ENCODE measurements around the gene AFF4. TPM values are rescaled to one million over a fixed set of nuclear protein-coding genes. Genes with fewer than 3 reads are reported as not detected.

Gene AFF4
- total RNA-seq, 4 donors from 2014 or later: 66.1 to 122 (median 85.1) TPM

DNA sequence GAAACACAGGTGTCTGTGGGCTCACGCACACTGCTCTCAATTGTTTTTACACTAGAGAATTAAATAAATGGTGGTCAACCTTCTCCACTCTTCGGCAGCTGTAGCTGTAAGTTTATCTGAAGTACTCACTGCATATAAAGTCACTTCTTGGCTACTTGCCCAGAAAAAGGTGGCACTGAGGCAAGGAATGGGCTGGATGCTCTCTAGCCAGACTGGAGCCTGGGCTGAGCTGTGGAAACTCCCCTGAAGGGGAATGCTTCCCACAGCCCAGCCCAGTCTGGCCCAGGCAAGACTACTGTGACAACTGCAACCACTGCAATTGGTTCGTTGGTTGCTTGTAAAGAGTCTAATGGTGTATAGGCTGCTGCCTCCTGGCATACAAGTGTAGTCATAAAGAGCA, 85.5 kb downstream of the AFF4 start:
- H3K4me3 ChIP-seq: no peak overlapping the region
- peaks cover 0 to 36% (median 6%) of the 10 kb centered on the region in 4 donors for H3K4me1 ChIP-seq
- intact Hi-C loops (cut with DNase I; ENCODE audit: low total_unique reads): no loop called here
- 20 to 54% methylated on average over 1 to 3 of the region's 3 CpGs for WGBS, 2 donors (ENCODE audit: low coverage in 1 of 2)
- peaks cover 0 to 30% (median 13%) of the 10 kb centered on the region in 4 donors for H3K36me3 ChIP-seq
- TF ChIP-seq EP300 (IDR thresholded peaks at IDR 0.05; ENCODE audit: low read depth) (no peak), POLR2A (IDR thresholded peaks at IDR 0.05) (peak; percentile 14), POLR2AphosphoS5 (IDR thresholded peaks at IDR 0.05) (peak in 1 of 3 donors; percentile 33)
- TF ChIP-seq, protein P1, sequence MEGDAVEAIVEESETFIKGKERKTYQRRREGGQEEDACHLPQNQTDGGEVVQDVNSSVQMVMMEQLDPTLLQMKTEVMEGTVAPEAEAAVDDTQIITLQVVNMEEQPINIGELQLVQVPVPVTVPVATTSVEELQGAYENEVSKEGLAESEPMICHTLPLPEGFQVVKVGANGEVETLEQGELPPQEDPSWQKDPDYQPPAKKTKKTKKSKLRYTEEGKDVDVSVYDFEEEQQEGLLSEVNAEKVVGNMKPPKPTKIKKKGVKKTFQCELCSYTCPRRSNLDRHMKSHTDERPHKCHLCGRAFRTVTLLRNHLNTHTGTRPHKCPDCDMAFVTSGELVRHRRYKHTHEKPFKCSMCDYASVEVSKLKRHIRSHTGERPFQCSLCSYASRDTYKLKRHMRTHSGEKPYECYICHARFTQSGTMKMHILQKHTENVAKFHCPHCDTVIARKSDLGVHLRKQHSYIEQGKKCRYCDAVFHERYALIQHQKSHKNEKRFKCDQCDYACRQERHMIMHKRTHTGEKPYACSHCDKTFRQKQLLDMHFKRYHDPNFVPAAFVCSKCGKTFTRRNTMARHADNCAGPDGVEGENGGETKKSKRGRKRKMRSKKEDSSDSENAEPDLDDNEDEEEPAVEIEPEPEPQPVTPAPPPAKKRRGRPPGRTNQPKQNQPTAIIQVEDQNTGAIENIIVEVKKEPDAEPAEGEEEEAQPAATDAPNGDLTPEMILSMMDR (IDR thresholded peaks at IDR 0.05): no peak
- no peaks in the 10 kb centered on the region for H3K9me3 ChIP-seq
- no peaks in the 10 kb centered on the region for H3K27me3 ChIP-seq
- peak; percentile 56 for DNase-seq
- in situ Hi-C loops (cut with MboI; ENCODE audit: low pct_ligation_motif_present in 1 of 4, low pct_unique_long_range_greater_than_20kb in 1 of 4, low sequenced_read_pairs in 3 of 4): no loop called here
- H3K27ac ChIP-seq: peak overlapping the region in 2 of 4 donors; percentile 17 to 43

DNA sequence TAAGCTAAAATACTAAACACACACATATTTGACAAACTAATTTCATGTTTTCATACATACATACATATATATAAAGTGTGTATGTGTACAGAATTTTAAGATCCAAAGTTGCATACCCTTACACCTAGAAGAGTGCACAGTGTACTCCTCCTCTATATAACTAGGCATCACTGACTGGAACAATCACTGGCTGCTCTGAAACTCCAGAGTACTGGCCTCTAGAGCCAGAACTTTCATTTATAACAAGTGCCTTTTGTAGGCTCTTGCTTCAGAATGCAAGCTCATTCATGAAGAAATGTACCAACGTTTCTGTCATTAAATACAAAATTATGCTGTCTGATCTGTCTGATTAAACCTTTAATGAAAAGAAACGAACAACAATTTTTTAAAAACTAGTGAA, 86.0 kb downstream of the AFF4 start:
- peaks cover 0 to 28% (median 12%) of the 10 kb centered on the region in 4 donors for H3K36me3 ChIP-seq
- no peak for TF ChIP-seq EP300 (IDR thresholded peaks at IDR 0.05; ENCODE audit: low read depth)
- no peak for TF ChIP-seq POLR2A (IDR thresholded peaks at IDR 0.05)
- no peak for TF ChIP-seq POLR2AphosphoS5 (IDR thresholded peaks at IDR 0.05)
- TF ChIP-seq, protein P1 (IDR thresholded peaks at IDR 0.05): no peak
- H3K27me3 ChIP-seq: no peaks in the 10 kb centered on the region
- intact Hi-C loops (cut with DNase I; ENCODE audit: low total_unique reads) (no loop called here), in situ Hi-C loops (cut with MboI; ENCODE audit: low pct_ligation_motif_present in 1 of 4, low pct_unique_long_range_greater_than_20kb in 1 of 4, low sequenced_read_pairs in 3 of 4) (no loop called here)
- no peak for DNase-seq
- peak overlapping the region in 2 of 4 donors; percentile 17 to 43 for H3K27ac ChIP-seq
- WGBS, 2 donors (ENCODE audit: low coverage in 1 of 2): 62 to 79% methylated on average over 2 of the region's 2 CpGs
- H3K4me1 ChIP-seq: peaks cover 0 to 40% (median 7%) of the 10 kb centered on the region in 4 donors
- no peaks in the 10 kb centered on the region for H3K9me3 ChIP-seq
- no peak overlapping the region for H3K4me3 ChIP-seq

DNA sequence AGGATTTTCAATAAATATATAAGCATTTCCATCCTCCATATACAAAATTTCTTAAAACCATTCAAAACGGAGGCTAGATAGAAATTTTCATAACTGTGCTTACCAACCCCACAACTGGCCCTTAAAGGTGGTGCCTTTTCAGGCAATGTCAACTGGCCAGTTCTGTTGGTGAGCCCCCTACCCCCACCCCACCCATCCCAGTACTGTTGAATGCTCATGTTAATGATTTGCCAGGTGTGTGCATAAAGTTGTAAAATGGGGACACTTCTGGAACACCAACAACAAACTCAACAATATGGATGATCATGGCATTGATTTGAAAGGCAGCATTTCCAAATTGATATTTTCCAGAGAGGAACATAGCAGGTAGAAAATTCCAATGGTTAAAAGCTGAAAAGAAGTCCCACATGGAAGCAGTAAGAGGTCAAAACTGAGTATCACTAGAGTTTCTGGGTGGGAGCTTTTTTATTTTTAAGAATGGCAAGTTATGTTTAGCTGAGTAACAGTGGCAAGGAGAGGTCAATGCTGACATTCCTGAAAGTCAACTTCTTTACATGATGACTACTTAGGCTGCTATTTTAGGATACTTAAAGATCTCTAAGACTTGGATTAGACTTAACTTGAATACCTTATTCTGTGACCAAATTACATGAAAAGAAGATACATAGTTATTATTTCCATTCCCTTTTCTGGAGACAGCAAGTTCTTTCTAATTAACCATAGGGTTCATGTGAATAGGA, 87.2 kb downstream of the AFF4 start:
- H3K36me3 ChIP-seq: peaks cover 0 to 15% (median 7%) of the 10 kb centered on the region in 4 donors
- no peaks in the 10 kb centered on the region for H3K27me3 ChIP-seq
- in situ Hi-C loops (cut with MboI; ENCODE audit: low pct_ligation_motif_present in 1 of 4, low pct_unique_long_range_greater_than_20kb in 1 of 4, low sequenced_read_pairs in 3 of 4): no loop called here
- H3K27ac ChIP-seq: no peak overlapping the region
- intact Hi-C loops (cut with DNase I; ENCODE audit: low total_unique reads): no loop called here
- TF ChIP-seq POLR2A (IDR thresholded peaks at IDR 0.05) (no peak), EP300 (IDR thresholded peaks at IDR 0.05; ENCODE audit: low read depth) (no peak), POLR2AphosphoS5 (IDR thresholded peaks at IDR 0.05) (no peak)
- TF ChIP-seq, protein P1 (IDR thresholded peaks at IDR 0.05): no peak
- 92 to 100% methylated on average over 1 of the region's 1 CpG for WGBS, 2 donors (ENCODE audit: low coverage in 1 of 2)
- H3K4me1 ChIP-seq: peaks cover 0 to 40% (median 7%) of the 10 kb centered on the region in 4 donors
- no peak overlapping the region for H3K4me3 ChIP-seq
- H3K9me3 ChIP-seq: no peaks in the 10 kb centered on the region
- no peak for DNase-seq

DNA sequence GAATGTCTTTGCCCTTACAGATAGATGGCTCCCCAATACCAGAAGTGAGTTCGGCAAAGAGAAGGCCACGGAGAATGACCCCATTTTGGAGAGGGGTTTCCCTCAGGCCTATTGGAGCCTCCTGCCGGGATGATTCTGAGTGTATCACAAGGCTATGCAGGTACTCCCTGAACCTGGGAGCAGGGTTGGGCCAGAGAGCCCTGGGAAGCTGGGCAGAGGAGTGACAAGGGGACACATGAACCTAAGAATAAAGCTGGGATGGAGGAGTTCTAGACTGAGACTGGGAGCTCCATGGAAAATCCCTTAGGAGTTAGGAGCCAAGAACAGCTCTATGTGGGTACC, 89.5 kb downstream of the AFF4 start:
- 97% methylated on average over 3 of the region's 3 CpGs; no CpG with 5 or more reads in 1 of the 2 donors for WGBS, 2 donors (ENCODE audit: low coverage in 1 of 2)

More for the DNA sequence above, 89.5 kb downstream of the AFF4 start:
- no peaks in the 10 kb centered on the region for H3K9me3 ChIP-seq
- intact Hi-C loops (cut with DNase I; ENCODE audit: low total_unique reads) (no loop called here), in situ Hi-C loops (cut with MboI; ENCODE audit: low pct_ligation_motif_present in 1 of 4, low pct_unique_long_range_greater_than_20kb in 1 of 4, low sequenced_read_pairs in 3 of 4) (no loop called here)
- no peak overlapping the region for H3K4me3 ChIP-seq
- TF ChIP-seq EP300 (IDR thresholded peaks at IDR 0.05; ENCODE audit: low read depth): no peak
- no peak for TF ChIP-seq POLR2A (IDR thresholded peaks at IDR 0.05)
- TF ChIP-seq, protein P1 (IDR thresholded peaks at IDR 0.05): no peak
- TF ChIP-seq POLR2AphosphoS5 (IDR thresholded peaks at IDR 0.05): no peak
- H3K36me3 ChIP-seq: no peaks in the 10 kb centered on the region
- peak overlapping the region; percentile 7 to 64 (median 39) for H3K27ac ChIP-seq
- peaks cover 0 to 40% (median 7%) of the 10 kb centered on the region in 4 donors for H3K4me1 ChIP-seq
- H3K27me3 ChIP-seq: no peaks in the 10 kb centered on the region
- no peak for DNase-seq

Data from transverse colon (tissue), 4 donors.